K562 (cell line): ENCODE measurements around the gene OR10H3. TPM values are rescaled to one million over a fixed set of nuclear protein-coding genes. Genes with fewer than 3 reads are reported as not detected.

Source experiments
- ATAC-seq: fragments of 200-7000 bp; cut with Tn5 transposase; 3 replicates; pipeline ENCODE4 v1.9.1; 2020; ENCODE audit warnings: moderate library complexity
- BruUV-seq: library from RNA; stranded (reverse); fragments of 400-500 nt; replicated peaks from 2 replicates; lab custom pipeline; 2021; lab: Mats Ljungman, UMichigan
- CTCF ChIA-PET: fragments of 300-600 bp; formaldehyde crosslinking; extraction: SDS; loops from one replicate; lab custom pipeline; 2021; ENCODE audit warnings: low intra/inter-chr PET ratio; lab: Yijun Ruan, JAX
- POLR2A ChIA-PET: fragments of 300-600, 350-650 bp; sonication (Branson Sonifier 250); formaldehyde crosslinking; extraction: SDS; loops from one replicate; lab custom pipeline; 2021; ENCODE audit warnings: antibody characterized with exemption, inconsistent platforms; lab: Yijun Ruan, JAX
- DNase-seq, 4 experiments: peaks; one replicate each; pipeline versions ENCODE4 v3.0.0 to v3.0.0-alpha.2; 2011 to 2018; ENCODE audit warnings: low spot score in 3 of 4, mixed read lengths in 3 of 4; ENCODE audit errors: extremely low read depth in 1 of 4
- FAIRE-seq: peaks from 2 replicates; lab custom pipeline; 2011; peaks lifted over from hg19 to GRCh38; lab: Jason Lieb, UNC
- H2AFZ ChIP-seq: 2 replicates; pipeline ENCODE4 v1.6.0; 2011; ENCODE audit warnings: low read depth, low read length, control low read depth, inconsistent platforms
- H3K27ac ChIP-seq: fragments of 200-600 bp; 3 replicates; pipeline ENCODE4 v1.8.0; 2011; ENCODE audit warnings: low read depth, mild to moderate bottlenecking, control low read depth, inconsistent platforms, low read length, moderate library complexity, mixed read lengths; ENCODE audit errors: extremely low read depth
- H3K27me3 ChIP-seq, 2 experiments: fragments of 300-600 bp in 1 of 2; 2 replicates in 1 of 2; 3 replicates in 1 of 2; pipeline versions ENCODE4 v1.6.0 to v1.8.0; 2011; ENCODE audit warnings: inconsistent platforms in 2 of 2, low read length in 2 of 2, mild to moderate bottlenecking in 1 of 2, mixed read lengths in 1 of 2, moderate library complexity in 1 of 2; ENCODE audit not compliant: control insufficient read depth in 2 of 2, insufficient read depth in 2 of 2
- H3K36me3 ChIP-seq: fragments of 300-600 bp; 3 replicates; pipeline ENCODE4 v1.8.0; 2011; ENCODE audit warnings: mild to moderate bottlenecking, low read length, inconsistent platforms; ENCODE audit not compliant: control insufficient read depth, insufficient read depth
- H3K4me1 ChIP-seq, 2 experiments: fragments of 200-600 bp in 1 of 2; replicated peaks in 1 of 2; 2 replicates in 1 of 2; 3 replicates in 1 of 2; pipeline versions ENCODE4 v1.5.1 to v1.8.0; 2011; ENCODE audit warnings: inconsistent platforms in 2 of 2, low read length in 2 of 2, mild to moderate bottlenecking in 1 of 2, mixed read lengths in 1 of 2, moderate library complexity in 1 of 2; ENCODE audit not compliant: control insufficient read depth in 2 of 2, insufficient read depth in 2 of 2
- H3K4me2 ChIP-seq: 2 replicates; pipeline ENCODE4 v1.6.1; 2011; ENCODE audit warnings: low read length, control low read depth, inconsistent platforms, mixed read lengths; ENCODE audit not compliant: insufficient read depth
- H3K4me3 ChIP-seq: fragments of 200-600 bp; sonication (generic), shearing (Covaris generic); 2 replicates; pipeline ENCODE4 v1.5.1; 2016; ENCODE audit warnings: control low read depth, inconsistent platforms
- H3K79me2 ChIP-seq: fragments of 200-600 bp; 3 replicates; pipeline ENCODE4 v1.8.0; 2011; ENCODE audit warnings: low read length, inconsistent platforms; ENCODE audit not compliant: control insufficient read depth, insufficient read depth
- H3K9ac ChIP-seq, 2 experiments: 2 replicates each; pipeline versions ENCODE4 v1.6.0 to v1.6.1; 2011; ENCODE audit warnings: low read depth in 2 of 2, low read length in 2 of 2, control low read depth in 1 of 2, inconsistent platforms in 1 of 2, mild to moderate bottlenecking in 1 of 2, mixed read lengths in 1 of 2; ENCODE audit not compliant: insufficient read depth in 1 of 2
- H3K9me1 ChIP-seq: one replicate; pipeline ENCODE4 v1.6.0; 2011; ENCODE audit warnings: inconsistent platforms, mild to moderate bottlenecking, low read length, moderate library complexity; ENCODE audit not compliant: control insufficient read depth, insufficient read depth
- H3K9me3 ChIP-seq: replicated peaks from 2 replicates; pipeline ENCODE4 v1.5.1; 2011; ENCODE audit warnings: low read depth, low read length, inconsistent platforms; ENCODE audit not compliant: control insufficient read depth, insufficient read depth
- H4K20me1 ChIP-seq: replicated peaks from 2 replicates; pipeline ENCODE4 v1.6.1; 2011; ENCODE audit warnings: low read length, inconsistent platforms, mixed read lengths; ENCODE audit not compliant: control insufficient read depth, insufficient read depth
- HMGN3 ChIP-seq: IDR thresholded peaks from 2 replicates; pipeline ENCODE4 v1.6.1; 2011; ENCODE audit warnings: borderline replicate concordance, low read depth, mild to moderate bottlenecking, mixed read lengths, low read length; ENCODE audit not compliant: insufficient read length; ENCODE audit errors: extremely low read depth
- LCOR ChIP-seq: sonication (generic); formaldehyde crosslinking; IDR thresholded peaks from 2 replicates; pipeline ENCODE4 v1.8.0; 2022; ENCODE audit warnings: mild to moderate bottlenecking, missing genetic modification reagents
- ZNF124 ChIP-seq: sonication (generic); formaldehyde crosslinking; IDR thresholded peaks from 2 replicates; pipeline ENCODE4 v1.8.1; 2022; ENCODE audit warnings: missing genetic modification reagents
- WGBS: fragments of 100-300 bp; shearing (Covaris generic); methylation state at CpG from one replicate; pipeline ENCODE4 v1.1.6; 2016; ENCODE audit warnings: low coverage, mixed read lengths; ENCODE audit not compliant: insufficient coverage; ENCODE audit errors: missing lambda C conversion rate; 5-methylcytosine and 5-hydroxymethylcytosine counted together
- in situ Hi-C: fragments of 300-500 bp; cut with MboI; formaldehyde crosslinking; loops from 4 replicates; pipeline ENCODE4 v1.15.0; 2018; ENCODE audit warnings: inconsistent platforms, mixed read lengths
- intact Hi-C: fragments of 100-400 bp; cut with micrococcal nuclease; formaldehyde crosslinking; loops from 2 replicates; pipeline ENCODE4 v1.14.2; 2022
- polyA plus RNA-seq, 8 experiments: library from polyadenylated mRNA; depleted of rRNA in 4 of 8; stranded (reverse) in 5 of 8; unstranded in 3 of 8; fragments of >200 nt; fragmentation: Nextera tagmentation in 2 of 8; fragmentation: Illumina TruSeq in 1 of 8; extraction: Ambion mirVana in 2 of 8; extraction: Trizol in 1 of 8; gene quantifications; 2 replicates each; pipeline versions ENCODE4 v1.2.1 to v1.2.3, GENCODE V29; 2011 to 2014; ENCODE audit warnings: inconsistent platforms in 1 of 8, missing spikeins in 1 of 8
- total RNA-seq, 7 experiments: library from RNA; depleted of rRNA in 6 of 7; stranded (reverse); fragments of >200 nt in 6 of 7; fragmentation: Illumina TruSeq in 2 of 7; extraction: Trizol in 2 of 7; gene quantifications; 2 replicates each; pipeline versions ENCODE4 v1.2.1 to v1.2.3, GENCODE V29; 2011 to 2021; ENCODE audit warnings: low replicate concordance in 1 of 7

The OR10H3 gene
- total and polyA plus RNA-seq, 9 of the 15 experiments (the other 6 are each of a cell fraction or from before 2014, with no cell fraction given): not detected

- Histone ChIP-seq H3K27me3 (peaks cover 0 to 3% of the 10 kb centered on the region in 2 experiments; a peak in 2 of 5 replicates), H3K36me3 (no peaks in the 10 kb centered on the region), H3K9me3 (no peaks in the 10 kb centered on the region), H3K79me2 (no peaks in the 10 kb centered on the region)
- BruUV-seq: no TSS peak
- ATAC-seq: no peak
- TF ChIP-seq ZNF124 (no peak), LCOR (CRISPR knock-in tag) (no peak), HMGN3 (no peak)
- TF ChIP-seq, all 486 proteins: peak for 0
- Histone ChIP-seq H3K4me2 (no peak overlapping the region), H2AFZ (no peak overlapping the region), H3K27ac (no peak overlapping the region), H3K4me3 (no peak overlapping the region), H3K9me1 (no peaks in the 10 kb centered on the region), H3K4me1 (no peaks in the 10 kb centered on the region), H4K20me1 (no peaks in the 10 kb centered on the region; the same call in 1 of the 2 replicates), H3K9ac (no peak overlapping the region)
- intact Hi-C loops (no loop called here), in situ Hi-C loops (loop anchor here (5.0 kb wide), 1 partner anchor 99 kb away; no protein-coding TSS in a partner anchor)
- WGBS: 0% methylated on average over 4 of the region's 4 CpGs
- CTCF ChIA-PET: no interaction called here
- FAIRE-seq: no peak
- POLR2A ChIA-PET: interaction anchor here (0.7 kb wide), 1 partner anchor 422 kb away, joined by 3 read pairs; the partner anchor contains the start of gene AP1M1
- DNase-seq: no peak
Observed at GRCh38 chr19:15776264-15776663, 38.5 kb downstream of the OR10H3 start.
